H1 (cell line): Measurements from ENCODE around the gene TNFAIP1. TPM values are rescaled to one million over a fixed set of nuclear protein-coding genes. Genes with fewer than 3 reads are reported as not detected.

ENCODE experiments used
- CTCF ChIA-PET: fragments of 300-600 bp; sonication (Branson Sonifier 250); formaldehyde crosslinking; loops from one replicate; lab custom pipeline; 2021; ENCODE audit not compliant: partially characterized antibody; lab: Charles Lee
- POLR2A ChIA-PET: fragments of 300-600 bp; sonication (Branson Sonifier 250); formaldehyde crosslinking; loops from one replicate; lab custom pipeline; 2021; ENCODE audit warnings: inconsistent platforms; ENCODE audit not compliant: partially characterized antibody; lab: Charles Lee
- DNase-seq, 2 experiments: peaks; one replicate each; pipeline versions ENCODE4 v3.0.0 to v3.0.0-alpha.2; 2010 to 2022; ENCODE audit warnings: low spot score in 2 of 2, low read depth in 1 of 2, mixed read lengths in 1 of 2
- FAIRE-seq: peaks from 2 replicates; lab custom pipeline; 2011; peaks lifted over from hg19 to GRCh38; lab: Jason Lieb, UNC
- H2AFZ ChIP-seq: 2 replicates; pipeline ENCODE4 v1.8.1; 2012; ENCODE audit warnings: low read length, inconsistent platforms
- H2AK5ac ChIP-seq: 2 replicates; pipeline ENCODE4 v1.6.1; 2013; ENCODE audit warnings: low read depth, low read length
- H2BK120ac ChIP-seq: replicated peaks from 2 replicates; pipeline ENCODE3; 2013; ENCODE audit warnings: low read depth, low read length, inconsistent platforms
- H2BK12ac ChIP-seq: 2 replicates; pipeline ENCODE4 v1.6.1; 2013; ENCODE audit warnings: low read depth, low read length
- H2BK15ac ChIP-seq: 2 replicates; pipeline ENCODE4 v1.6.1; 2013; ENCODE audit warnings: low read length
- H2BK20ac ChIP-seq: 2 replicates; pipeline ENCODE4 v1.6.1; 2013; ENCODE audit warnings: low read length
- H2BK5ac ChIP-seq: 2 replicates; pipeline ENCODE4 v1.6.1; 2013; ENCODE audit warnings: low read depth, low read length
- H3K14ac ChIP-seq: 2 replicates; pipeline ENCODE4 v1.6.1; 2013; ENCODE audit warnings: inconsistent platforms; ENCODE audit not compliant: insufficient read length
- H3K18ac ChIP-seq: 2 replicates; pipeline ENCODE4 v1.6.1; 2013; ENCODE audit warnings: low read length; ENCODE audit errors: extremely low read depth
- H3K23ac ChIP-seq: 2 replicates; pipeline ENCODE4 v1.6.1; 2013; ENCODE audit warnings: inconsistent platforms; ENCODE audit not compliant: insufficient read length
- H3K23me2 ChIP-seq: 2 replicates; pipeline ENCODE4 v1.6.1; 2013; ENCODE audit warnings: low read depth, low read length
- H3K27ac ChIP-seq: 2 replicates; pipeline ENCODE4 v1.6.1; 2011; ENCODE audit warnings: low read depth, low read length, inconsistent platforms
- H3K27me3 ChIP-seq, 4 experiments: replicated peaks in 1 of 4; 1 replicate in 1 of 4; 2 replicates in 3 of 4; pipeline versions ENCODE4 v1.6.1 to v1.8.1; 2011 to 2013; ENCODE audit warnings: low read length in 3 of 4, mild to moderate bottlenecking in 3 of 4, inconsistent platforms in 2 of 4, mixed read lengths in 2 of 4, moderate library complexity in 1 of 4; ENCODE audit not compliant: control insufficient read depth in 3 of 4, insufficient read depth in 3 of 4; ENCODE audit errors: extremely low read depth in 1 of 4
- H3K36me3 ChIP-seq, 4 experiments: 2 replicates each; pipeline versions ENCODE4 v1.6.1 to v1.8.1; 2011 to 2013; ENCODE audit warnings: mild to moderate bottlenecking in 4 of 4, low read length in 3 of 4, moderate library complexity in 2 of 4, control low read depth in 1 of 4, inconsistent platforms in 1 of 4; ENCODE audit not compliant: insufficient read depth in 4 of 4, control insufficient read depth in 2 of 4
- H3K4ac ChIP-seq: replicated peaks from 2 replicates; pipeline ENCODE3; 2013; ENCODE audit warnings: low read length, low read depth, mixed read lengths, inconsistent platforms; ENCODE audit not compliant: insufficient read length
- H3K4me1 ChIP-seq, 4 experiments: replicated peaks in 1 of 4; 1 replicate in 1 of 4; 2 replicates in 3 of 4; pipeline versions ENCODE4 v1.6.1 to v1.8.1; 2011 to 2013; ENCODE audit warnings: low read length in 3 of 4, inconsistent platforms in 2 of 4, mixed read lengths in 1 of 4; ENCODE audit not compliant: insufficient read depth in 4 of 4, control insufficient read depth in 3 of 4
- H3K4me2 ChIP-seq, 2 experiments: 2 replicates each; pipeline versions ENCODE4 v1.6.1 to v1.8.1; 2011 to 2013; ENCODE audit warnings: low read depth in 2 of 2, low read length in 2 of 2, control low read depth in 1 of 2, inconsistent platforms in 1 of 2, mild to moderate bottlenecking in 1 of 2; ENCODE audit not compliant: insufficient read depth in 1 of 2
- H3K4me3 ChIP-seq, 4 experiments: fragments of 200-600, 300-600 bp in 1 of 4; sonication (generic), shearing (Covaris generic), sonication (Bioruptor Twin) in 1 of 4; 2 replicates each; pipeline versions ENCODE4 v1.5.1 to v1.8.1; 2011 to 2016; ENCODE audit warnings: low read length in 4 of 4, low read depth in 3 of 4, control low read depth in 2 of 4, inconsistent platforms in 2 of 4, mild to moderate bottlenecking in 2 of 4, mixed read lengths in 1 of 4, moderate library complexity in 1 of 4; ENCODE audit not compliant: insufficient read depth in 2 of 4; ENCODE audit errors: extremely low read depth in 1 of 4
- H3K56ac ChIP-seq: replicated peaks from 2 replicates; pipeline ENCODE3; 2013; ENCODE audit warnings: low read depth, mild to moderate bottlenecking, mixed read lengths, low read length, inconsistent platforms; ENCODE audit not compliant: insufficient read length
- H3K79me1 ChIP-seq: 2 replicates; pipeline ENCODE4 v1.6.1; 2013; ENCODE audit warnings: low read depth, low read length, control low read depth
- H3K79me2 ChIP-seq, 2 experiments: 2 replicates each; pipeline versions ENCODE4 v1.6.1 to v1.8.1; 2012 to 2013; ENCODE audit warnings: low read length in 2 of 2, mild to moderate bottlenecking in 2 of 2, inconsistent platforms in 1 of 2; ENCODE audit not compliant: insufficient read depth in 2 of 2, control insufficient read depth in 1 of 2
- H3K9ac ChIP-seq, 4 experiments: replicated peaks in 1 of 4; 1 replicate in 1 of 4; 2 replicates in 3 of 4; pipeline versions ENCODE4 v1.6.1 to v1.8.1; 2011 to 2013; ENCODE audit warnings: low read depth in 3 of 4, low read length in 3 of 4, control low read depth in 2 of 4, mild to moderate bottlenecking in 2 of 4, moderate library complexity in 2 of 4, inconsistent platforms in 1 of 4; ENCODE audit errors: extremely low read depth in 1 of 4
- H3K9me3 ChIP-seq, 2 experiments: 2 replicates each; pipeline versions ENCODE4 v1.6.1 to v1.8.1; 2012 to 2013; ENCODE audit warnings: mild to moderate bottlenecking in 2 of 2, moderate library complexity in 2 of 2, control low read depth in 1 of 2, inconsistent platforms in 1 of 2, low read depth in 1 of 2, low read length in 1 of 2, mixed read lengths in 1 of 2; ENCODE audit not compliant: insufficient read depth in 2 of 2
- H4K20me1 ChIP-seq, 2 experiments: replicated peaks in 1 of 2; 2 replicates each; pipeline versions ENCODE3 to v1.8.1; 2011 to 2013; ENCODE audit warnings: inconsistent platforms in 2 of 2, low read length in 2 of 2, mild to moderate bottlenecking in 1 of 2; ENCODE audit not compliant: insufficient read depth in 2 of 2, control insufficient read depth in 1 of 2
- H4K5ac ChIP-seq: 2 replicates; pipeline ENCODE4 v1.6.1; 2013; ENCODE audit warnings: low read length, low read depth, mixed read lengths, inconsistent platforms; ENCODE audit not compliant: insufficient read length
- H4K8ac ChIP-seq: 2 replicates; pipeline ENCODE4 v1.8.0; 2013; ENCODE audit warnings: mild to moderate bottlenecking, moderate library complexity, low read length, inconsistent platforms; ENCODE audit not compliant: insufficient read depth; ENCODE audit errors: extremely low read depth
- H4K91ac ChIP-seq: replicated peaks from 2 replicates; pipeline ENCODE3; 2013; ENCODE audit warnings: low read length, mixed read lengths, inconsistent platforms; ENCODE audit not compliant: insufficient read length
- E2F6 ChIP-seq: IDR thresholded peaks from 2 replicates; pipeline ENCODE4 v1.6.1; 2012; ENCODE audit warnings: inconsistent platforms
- GABPA ChIP-seq: IDR thresholded peaks from 2 replicates; pipeline ENCODE4 v1.6.1; 2011; ENCODE audit warnings: mild to moderate bottlenecking, low read length, moderate library complexity, borderline replicate concordance; ENCODE audit not compliant: insufficient read depth
- MAX ChIP-seq: IDR thresholded peaks from 2 replicates; pipeline ENCODE4 v1.6.1; 2012; ENCODE audit warnings: inconsistent platforms
- POLR2A ChIP-seq, 2 experiments: IDR thresholded peaks; 1 replicate in 1 of 2; 2 replicates in 1 of 2; pipeline ENCODE4 v1.6.1; 2011; ENCODE audit warnings: low read depth in 2 of 2, low read length in 2 of 2, mild to moderate bottlenecking in 2 of 2; ENCODE audit errors: control extremely low read depth in 1 of 2
- RAD21 ChIP-seq, 2 experiments: IDR thresholded peaks in 1 of 2; conservative IDR thresholded peaks in 1 of 2; 2 replicates each; pipeline ENCODE4 v1.6.1; 2011; ENCODE audit warnings: low read depth in 2 of 2, low read length in 2 of 2, improper control_type of control experiment in 1 of 2, inconsistent platforms in 1 of 2, mild to moderate bottlenecking in 1 of 2, moderate library complexity in 1 of 2
- TAF1 ChIP-seq: IDR thresholded peaks from 2 replicates; pipeline ENCODE4 v1.6.1; 2011; ENCODE audit warnings: mild to moderate bottlenecking, low read depth, low read length
- WGBS, 2 experiments: shearing (Covaris generic) in 1 of 2; methylation state at CpG; one replicate each; pipeline versions ENCODE4 v1.1.6 to v1.1.7; 2013 to 2015; ENCODE audit warnings: low lambda C conversion rate in 2 of 2, mixed read lengths in 2 of 2, inconsistent platforms in 1 of 2, low coverage in 1 of 2, missing lambda C conversion rate in 1 of 2; ENCODE audit not compliant: insufficient replicate concordance in 2 of 2, insufficient coverage in 1 of 2, insufficient read length in 1 of 2; ENCODE audit errors: extremely low coverage in 1 of 2, missing lambda C conversion rate in 1 of 2; 5-methylcytosine and 5-hydroxymethylcytosine counted together
- polyA plus RNA-seq, 7 experiments: library from polyadenylated mRNA; depleted of rRNA in 3 of 7; stranded (reverse) in 5 of 7; unstranded in 2 of 7; fragments of >200 nt in 5 of 7; fragments of 200-250 nt in 2 of 7; gene quantifications; 1 replicate in 5 of 7; 2 replicates in 1 of 7; 4 replicates in 1 of 7; pipeline versions ENCODE4 v1.2.1 to v1.2.3, GENCODE V29; 2011 to 2013; ENCODE audit warnings: missing spikeins in 2 of 7, mixed read lengths in 2 of 7
- total RNA-seq: library from RNA; stranded (reverse); fragmentation: NEBNext Ultra II Directional; extraction: Animal tissue kit (Norgen Biotek cat#: 25700); gene quantifications from 2 replicates; pipeline ENCODE4 v1.2.1, GENCODE V29; 2021

The TNFAIP1 gene
- total and polyA plus RNA-seq, 2 of the 8 experiments (the other 6 are each of a cell fraction or from before 2014, with no cell fraction given), result 16.9 to 19.5 TPM

- no peaks in the 10 kb centered on the region for H3K36me3 ChIP-seq
- TF ChIP-seq E2F6, result no peak
- TF ChIP-seq POLR2A (IDR thresholded peaks at IDR 0.05; ENCODE audit: control extremely low read depth in 1 of 2, low read depth in 2 of 2, low read length in 2 of 2), result no peak
- no peak for TF ChIP-seq TAF1
- TF ChIP-seq MAX, result no peak
- no peak for TF ChIP-seq RAD21 (IDR thresholded peaks at IDR 0.05 in 1 of 2, conservative IDR thresholded peaks at IDR 0.05 in 1 of 2; ENCODE audit: low read depth in 2 of 2, low read length in 2 of 2)
- TF ChIP-seq GABPA, result no peak
- TF ChIP-seq, all 59 proteins: peak for 0
- Histone ChIP-seq H4K91ac (no peak overlapping the region), H2AK5ac (no peak overlapping the region), H4K8ac (no peak overlapping the region), H3K18ac (no peak overlapping the region), H3K27ac (no peak overlapping the region), H2BK5ac (no peak overlapping the region), H3K9me3 (no peaks in the 10 kb centered on the region), H2BK12ac (no peak overlapping the region), H3K14ac (no peak overlapping the region), H4K20me1 (no peaks in the 10 kb centered on the region), H3K4ac (no peak overlapping the region), H3K23ac (no peak overlapping the region), H3K56ac (no peak overlapping the region), H2BK20ac (no peak overlapping the region), H2BK120ac (no peak overlapping the region), H3K4me3 (no peak overlapping the region), H3K27me3 (no peaks in the 10 kb centered on the region), H3K4me2 (no peak overlapping the region), H3K79me1 (no peaks in the 10 kb centered on the region), H3K9ac (no peak overlapping the region), H2BK15ac (no peak overlapping the region), H2AFZ (no peak overlapping the region), H3K4me1 (no peaks in the 10 kb centered on the region), H3K23me2 (no peaks in the 10 kb centered on the region), H4K5ac (no peak overlapping the region), H3K79me2 (no peaks in the 10 kb centered on the region)
- 96% methylated on average over 1 of the region's 1 CpG; no CpG with 5 or more reads in 1 of the 2 experiments for WGBS, 2 experiments
- ChIA-PET POLR2A (no interaction called here), CTCF (no interaction called here)
- FAIRE-seq (no peak), DNase-seq (no peak)
Observed at GRCh38 chr17:28291780-28292330, 43.7 kb upstream of the TNFAIP1 start.
